IMR-90 (cell line): ENCODE results near the gene CADM2. TPM values are rescaled to one million over a fixed set of nuclear protein-coding genes. Genes with fewer than 3 reads are reported as not detected.

Experiments used
- ATAC-seq: fragments of 200-7000 bp; cut with Tn5 transposase; 2 replicates; pipeline ENCODE4 v1.9.1; 2020; ENCODE audit warnings: low read depth, mild to moderate bottlenecking, moderate library complexity
- BruUV-seq: library from RNA; stranded (reverse); fragments of 400-500 nt; replicated peaks from 2 replicates; lab custom pipeline; 2021; lab: Mats Ljungman, UMichigan
- CTCF ChIA-PET: fragments of 300-600 bp; formaldehyde crosslinking; extraction: SDS; loops from one replicate; lab custom pipeline; 2021; ENCODE audit warnings: antibody characterized with exemption; lab: Yijun Ruan, JAX
- POLR2A ChIA-PET: fragments of 300-600 bp; sonication (Branson Sonifier 250); formaldehyde crosslinking; loops from one replicate; lab custom pipeline; 2022; ENCODE audit warnings: antibody characterized with exemption; ENCODE audit not compliant: unreplicated experiment; lab: Charles Lee
- DNase-seq: peaks from one replicate; pipeline ENCODE4 v3.0.0; 2013
- H2AFZ ChIP-seq: replicated peaks from 2 replicates; pipeline ENCODE3; 2013; ENCODE audit warnings: low read length, mild to moderate bottlenecking; ENCODE audit not compliant: poor library complexity
- H2AK5ac ChIP-seq: 2 replicates; pipeline ENCODE4 v1.6.1; 2013; ENCODE audit warnings: low read depth, low read length, inconsistent platforms
- H2AK9ac ChIP-seq: replicated peaks from 2 replicates; pipeline ENCODE3; 2013; ENCODE audit warnings: mild to moderate bottlenecking, low read depth, low read length, moderate library complexity; ENCODE audit not compliant: poor library complexity
- H2BK120ac ChIP-seq: 2 replicates; pipeline ENCODE4 v1.6.1; 2013; ENCODE audit warnings: low read depth, low read length, inconsistent platforms
- H2BK15ac ChIP-seq: 3 replicates; pipeline ENCODE4 v1.6.1; 2013; ENCODE audit warnings: low read depth, low read length, inconsistent platforms
- H2BK20ac ChIP-seq: 2 replicates; pipeline ENCODE4 v1.6.1; 2013; ENCODE audit warnings: low read depth, mild to moderate bottlenecking, inconsistent platforms, low read length, moderate library complexity
- H2BK5ac ChIP-seq: 2 replicates; pipeline ENCODE4 v1.6.1; 2013; ENCODE audit warnings: mild to moderate bottlenecking, low read depth, low read length, inconsistent platforms; ENCODE audit not compliant: poor library complexity, severe bottlenecking
- H3K14ac ChIP-seq: replicated peaks from 2 replicates; pipeline ENCODE4 v1.6.1; 2013; ENCODE audit warnings: low read depth, low read length, inconsistent platforms
- H3K18ac ChIP-seq: 2 replicates; pipeline ENCODE4 v1.6.1; 2013; ENCODE audit warnings: low read depth, low read length, control low read depth
- H3K23ac ChIP-seq: 2 replicates; pipeline ENCODE4 v1.6.1; 2013; ENCODE audit warnings: low read depth, low read length, inconsistent platforms
- H3K27ac ChIP-seq: 2 replicates; pipeline ENCODE4 v1.5.1; 2013; ENCODE audit warnings: mild to moderate bottlenecking, control low read depth, low read length; ENCODE audit not compliant: insufficient read depth
- H3K27me3 ChIP-seq: 2 replicates; pipeline ENCODE4 v1.6.1; 2013; ENCODE audit warnings: low read length; ENCODE audit not compliant: control insufficient read depth, insufficient read depth
- H3K36me3 ChIP-seq: 2 replicates; pipeline ENCODE4 v1.6.1; 2013; ENCODE audit warnings: low read length, mixed read lengths; ENCODE audit not compliant: control insufficient read depth, insufficient read depth
- H3K4ac ChIP-seq: 2 replicates; pipeline ENCODE4 v1.6.1; 2013; ENCODE audit warnings: low read depth, low read length, inconsistent platforms
- H3K4me1 ChIP-seq: 2 replicates; pipeline ENCODE4 v1.6.1; 2013; ENCODE audit warnings: low read length, mixed read lengths; ENCODE audit not compliant: control insufficient read depth, insufficient read depth
- H3K4me2 ChIP-seq: 2 replicates; pipeline ENCODE4 v1.6.1; 2013; ENCODE audit warnings: low read depth, mild to moderate bottlenecking, control low read depth, low read length, moderate library complexity
- H3K4me3 ChIP-seq: 2 replicates; pipeline ENCODE4 v1.5.1; 2013; ENCODE audit warnings: low read depth, mild to moderate bottlenecking, control low read depth, low read length, moderate library complexity; ENCODE audit not compliant: insufficient read depth
- H3K56ac ChIP-seq: 2 replicates; pipeline ENCODE4 v1.6.1; 2013; ENCODE audit warnings: low read length, inconsistent platforms; ENCODE audit not compliant: insufficient read depth; ENCODE audit errors: extremely low read depth
- H3K79me1 ChIP-seq, 2 experiments: 2 replicates each; pipeline ENCODE4 v1.6.1; 2013; ENCODE audit warnings: low read length in 2 of 2, inconsistent platforms in 1 of 2, low read depth in 1 of 2
- H3K9ac ChIP-seq: 2 replicates; pipeline ENCODE4 v1.6.1; 2013; ENCODE audit warnings: low read depth, low read length, control low read depth
- H3K9me1 ChIP-seq: 2 replicates; pipeline ENCODE4 v1.6.1; 2013; ENCODE audit warnings: low read length, inconsistent platforms; ENCODE audit not compliant: insufficient read depth
- H3K9me3 ChIP-seq: 2 replicates; pipeline ENCODE4 v1.6.1; 2013; ENCODE audit warnings: low read length; ENCODE audit not compliant: control insufficient read depth, insufficient read depth
- H4K20me1 ChIP-seq: 2 replicates; pipeline ENCODE4 v1.6.1; 2013; ENCODE audit warnings: low read length, inconsistent platforms; ENCODE audit not compliant: insufficient read depth
- H4K5ac ChIP-seq: 2 replicates; pipeline ENCODE4 v1.6.1; 2013; ENCODE audit warnings: mild to moderate bottlenecking, low read depth, low read length, control low read depth
- H4K8ac ChIP-seq, 2 experiments: 2 replicates each; pipeline ENCODE4 v1.6.1; 2013; ENCODE audit warnings: low read depth in 2 of 2, low read length in 2 of 2, control low read depth in 1 of 2, inconsistent platforms in 1 of 2
- H4K91ac ChIP-seq: 2 replicates; pipeline ENCODE4 v1.6.1; 2013; ENCODE audit warnings: low read depth, low read length, inconsistent platforms; ENCODE audit not compliant: insufficient read depth
- BHLHE40 ChIP-seq: fragments of 150-350 bp; IDR thresholded peaks from 2 replicates; pipeline ENCODE4 v1.6.1; 2016; ENCODE audit warnings: mild to moderate bottlenecking, low read depth, low read length
- CEBPB ChIP-seq: IDR thresholded peaks from 2 replicates; pipeline ENCODE4 v1.6.1; 2012; ENCODE audit warnings: low read depth, low read length, improper control_type of control experiment
- CHD1 ChIP-seq: IDR thresholded peaks from 2 replicates; pipeline ENCODE4 v1.6.1; 2012; ENCODE audit warnings: low read depth, low read length, improper control_type of control experiment
- ELK1 ChIP-seq: fragments of 150-350 bp; IDR thresholded peaks from 2 replicates; pipeline ENCODE4 v1.6.1; 2016; ENCODE audit warnings: low read depth, mild to moderate bottlenecking, low read length, moderate library complexity, borderline replicate concordance
- FOS ChIP-seq: fragments of 150-350 bp; IDR thresholded peaks from 2 replicates; pipeline ENCODE4 v1.6.1; 2016; ENCODE audit warnings: low read depth, low read length
- MAFK ChIP-seq: IDR thresholded peaks from 2 replicates; pipeline ENCODE4 v1.6.1; 2012; ENCODE audit warnings: low read depth, low read length, improper control_type of control experiment
- MAZ ChIP-seq: IDR thresholded peaks from 2 replicates; pipeline ENCODE4 v1.6.1; 2012; ENCODE audit warnings: low read depth, mild to moderate bottlenecking, low read length, improper control_type of control experiment, moderate library complexity, borderline replicate concordance
- MXI1 ChIP-seq: IDR thresholded peaks from 2 replicates; pipeline ENCODE4 v1.6.1; 2012; ENCODE audit warnings: low read depth, mild to moderate bottlenecking, low read length, moderate library complexity, borderline replicate concordance
- NFE2L2 ChIP-seq: fragments of 150-350 bp; IDR thresholded peaks from 2 replicates; pipeline ENCODE4 v1.6.1; 2016; ENCODE audit warnings: low read depth, mild to moderate bottlenecking, low read length
- POLR2A ChIP-seq: IDR thresholded peaks from 2 replicates; pipeline ENCODE4 v1.6.1; 2012; ENCODE audit warnings: mild to moderate bottlenecking, low read depth, low read length
- RCOR1 ChIP-seq: IDR thresholded peaks from 2 replicates; pipeline ENCODE4 v1.6.1; 2012; ENCODE audit warnings: mild to moderate bottlenecking, low read length, improper control_type of control experiment; ENCODE audit not compliant: insufficient replicate concordance
- RFX5 ChIP-seq: IDR thresholded peaks from 2 replicates; pipeline ENCODE4 v1.8.0; 2012; ENCODE audit warnings: low read depth, mild to moderate bottlenecking, low read length, moderate library complexity
- SMC3 ChIP-seq: fragments of 150-350 bp; IDR thresholded peaks from 2 replicates; pipeline ENCODE4 v1.6.1; 2016; ENCODE audit warnings: low read depth, mild to moderate bottlenecking, antibody characterized with exemption, low read length, moderate library complexity
- USF2 ChIP-seq: fragments of 150-350 bp; IDR thresholded peaks from 2 replicates; pipeline ENCODE4 v1.6.1; 2017; ENCODE audit warnings: mild to moderate bottlenecking, antibody characterized with exemption, low read length, low read depth
- WGBS, 2 experiments: methylation state at CpG; one replicate each; pipeline versions ENCODE4 v1.1.5 to v1.1.7; 2013; ENCODE audit warnings: missing lambda C conversion rate in 2 of 2; ENCODE audit not compliant: insufficient read length in 1 of 2; ENCODE audit errors: extremely low coverage in 2 of 2; 5-methylcytosine and 5-hydroxymethylcytosine counted together
- dilution Hi-C: fragments of 300-500 bp; cut with HindIII; formaldehyde crosslinking; loops from one replicate; pipeline ENCODE4 v1.14.3; 2018; ENCODE audit warnings: low sequenced_read_pairs; ENCODE audit not compliant: unreplicated experiment
- in situ Hi-C: fragments of 300-500 bp; cut with MboI; formaldehyde crosslinking; loops from 3 replicates; pipeline ENCODE4 v1.14.3; 2019; ENCODE audit warnings: low sequenced_read_pairs, inconsistent platforms, mixed read lengths
- intact Hi-C: fragments of 100-400 bp; cut with micrococcal nuclease; formaldehyde crosslinking; loops from 2 replicates; pipeline ENCODE4 v1.10.0; 2022
- polyA plus RNA-seq, 3 experiments: library from polyadenylated mRNA; depleted of rRNA; stranded (reverse); fragments of >200 nt; gene quantifications; 2 replicates each; pipeline ENCODE4 v1.2.3, GENCODE V29; 2012; ENCODE audit warnings: low replicate concordance in 1 of 3
- total RNA-seq: library from RNA; depleted of rRNA; stranded (reverse); fragments of >200 nt; gene quantifications from 2 replicates; pipeline ENCODE4 v1.2.3, GENCODE V29; 2012

The CADM2 gene
- total and polyA plus RNA-seq, 2 of the 4 experiments (the other 2 are of a cell fraction) = not detected

GRCh38 chr3:85495602-85496001 is 536.8 kb downstream of the CADM2 start:
- Histone ChIP-seq H3K79me1 (no peaks in the 10 kb centered on the region), H3K4me2 (no peak overlapping the region), H3K14ac (no peak overlapping the region), H4K5ac (no peak overlapping the region), H3K4me1 (no peaks in the 10 kb centered on the region), H3K9me3 (no peaks in the 10 kb centered on the region), H2AK5ac (no peak overlapping the region), H2BK15ac (no peak overlapping the region), H3K23ac (no peak overlapping the region), H2AK9ac (no peak overlapping the region), H4K20me1 (no peaks in the 10 kb centered on the region), H3K36me3 (no peaks in the 10 kb centered on the region), H2BK5ac (no peak overlapping the region), H2BK120ac (no peak overlapping the region), H2AFZ (no peak overlapping the region), H3K18ac (no peak overlapping the region), H3K9ac (no peak overlapping the region), H4K91ac (no peak overlapping the region), H3K4ac (no peak overlapping the region), H3K56ac (no peak overlapping the region), H2BK20ac (no peak overlapping the region), H3K27ac (no peak overlapping the region), H3K9me1 (no peaks in the 10 kb centered on the region), H3K27me3 (no peaks in the 10 kb centered on the region), H3K4me3 (no peak overlapping the region), H4K8ac (no peak overlapping the region)
- CTCF ChIA-PET = no interaction called here
- dilution Hi-C loops (no loop called here), in situ Hi-C loops (no loop called here), intact Hi-C loops (no loop called here)
- BruUV-seq = no TSS peak
- POLR2A ChIA-PET = no interaction called here
- DNase-seq (no peak), ATAC-seq (no peak)
- WGBS, 2 experiments = no CpG with 5 or more reads among the region's 5 CpGs
- TF ChIP-seq CHD1 (no peak), CEBPB (no peak), RCOR1 (no peak), POLR2A (no peak), MXI1 (no peak), USF2 (no peak), MAZ (no peak), NFE2L2 (no peak), FOS (no peak), ELK1 (no peak), RFX5 (no peak), BHLHE40 (no peak), MAFK (no peak), SMC3 (no peak)
